ENCODE results near the gene CAP1.

The CAP1 gene

GRCh38 chr1:40096977-40097782, 56.7 kb downstream of the CAP1 start, which contains the start of gene PPT1:
Gene PPT1, minus strand, starts transcription at chr1:40097252. Its CDS starts 14 bp downstream, at chr1:40097238.
- peak; percentile 73 to 96 for DNase-seq

GRCh38 chr1:40102038-40102437, 61.5 kb downstream of the CAP1 start:
- no peak for DNase-seq

- DNase-seq: no peak
These were observed 62.4 kb downstream of the CAP1 start for GRCh38 chr1:40102896-40103295.

- DNase-seq: no peak
These were observed 64.5 kb downstream of the CAP1 start for GRCh38 chr1:40105028-40105427.

GRCh38 chr1:40107290-40107959, 66.9 kb downstream of the CAP1 start:
- DNase-seq: no peak

GRCh38 chr1:40110389-40110788, 69.9 kb downstream of the CAP1 start:
- DNase-seq: no peak

- DNase-seq: no peak
These were observed 73.9 kb downstream of the CAP1 start for GRCh38 chr1:40114400-40114799.

GRCh38 chr1:40120128-40120527, 79.6 kb downstream of the CAP1 start:
- no peak for DNase-seq
